ENCODE data around the gene SELENOO. TPM values are rescaled to one million over a fixed set of nuclear protein-coding genes. Genes with fewer than 3 reads are reported as not detected.

SELENOO gene
- total RNA-seq, 2 experiments from 2014 or later, result 26.0 to 26.1 TPM

DNA sequence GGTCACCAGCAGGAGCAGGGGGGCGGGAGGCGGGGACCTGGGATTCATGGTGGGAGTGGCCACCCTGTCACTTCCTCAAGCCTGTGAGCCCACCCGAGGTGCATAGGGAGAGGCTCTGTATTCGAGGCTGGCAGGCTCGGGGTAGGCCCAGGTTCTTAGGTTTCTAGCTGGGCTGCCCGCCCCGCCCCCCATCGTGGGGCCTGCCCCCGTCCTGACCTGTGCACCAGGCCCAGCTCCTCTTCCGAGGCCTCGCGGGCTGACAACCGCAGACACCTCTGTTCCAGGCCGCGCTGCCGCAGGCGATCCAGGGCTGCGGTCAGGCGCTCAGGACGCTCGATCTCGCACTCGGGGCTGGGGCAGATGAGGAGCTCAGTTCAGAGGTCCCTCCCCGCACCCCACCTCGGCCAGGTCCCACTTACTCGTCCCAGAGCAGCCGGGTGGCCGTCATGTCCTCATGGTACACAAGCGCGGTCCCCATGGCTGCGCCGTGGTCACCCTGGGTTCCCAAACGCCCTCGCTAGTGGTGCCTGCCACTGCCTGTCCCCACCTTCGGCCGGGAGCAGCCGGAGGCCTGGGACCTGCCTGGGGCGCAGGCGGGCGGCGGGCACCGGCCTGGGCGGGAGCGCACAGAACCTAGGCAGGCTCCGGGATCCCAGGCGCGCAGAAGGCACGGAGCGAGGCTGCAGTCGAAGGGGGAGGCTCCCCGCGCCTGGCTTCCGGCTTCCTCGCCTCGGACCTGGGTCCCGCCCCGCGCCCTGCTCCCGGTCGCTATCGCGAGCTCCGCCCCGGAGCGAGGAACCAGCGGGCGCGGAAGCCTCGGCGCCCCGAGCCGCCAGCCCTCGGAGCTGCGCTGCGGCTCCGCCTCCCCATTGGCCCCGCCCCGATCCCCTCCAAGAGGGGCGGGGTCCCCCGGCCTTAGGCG is 50.0 kb downstream of the SELENOO start, which contains the start of gene HDAC10:
Gene HDAC10 (minus strand): TSS at position 711 of the 922 bp plus-strand sequence. CDS start 233 bp downstream, at position 478.
- H3K9me3 ChIP-seq (ENCODE audit: control insufficient read depth in 1 of 2, insufficient read depth in 1 of 2, low read length in 2 of 2), result no peaks in the 10 kb centered on the region
- peaks cover 26% of the 10 kb centered on the region for H3K4me1 Mint-ChIP-seq (ENCODE audit: low read depth)
- no peaks in the 10 kb centered on the region for H3K27me3 ChIP-seq (ENCODE audit: control insufficient read depth in 1 of 2, insufficient read depth in 2 of 2, low read length in 2 of 2)
- peak within 1 kb of the TSS; percentile 55 for H3K27ac Mint-ChIP-seq
- ChIA-PET CTCF (interaction anchor here (0.6 to 2.5 kb wide), 5 partner anchors 13 to 370 kb away, joined by 3 to 16 read pairs (median 3); partner anchors contain the start of gene SCO2), POLR2A (interaction anchor here (0.7 to 3.1 kb wide), 14 partner anchors 9 to 377 kb away, joined by 3 to 17 read pairs (median 5); partner anchors contain the start of genes ARSA, LMF2, MAPK12 and NCAPH2)
- DNase-seq (peak; percentile 60 to 91 (median 77)), ATAC-seq (ENCODE audit: poor library complexity) (peak; percentile 79)
- peaks cover 57% of the 10 kb centered on the region for H3K4me1 ChIP-seq (ENCODE audit: insufficient read depth, low read length)
- H3K27ac ChIP-seq (ENCODE audit: low read depth in 1 of 2, low read length in 2 of 2), result peak within 1 kb of the TSS in 1 of 2 donors; percentile 53
- peak within 1 kb of the TSS; percentile 84 for H3K4me3 Mint-ChIP-seq
- H3K36me3 ChIP-seq (ENCODE audit: insufficient read depth, low read length), result peaks cover 27% of the 10 kb centered on the region
- H3K27me3 Mint-ChIP-seq, result no peaks in the 10 kb centered on the region
- peaks cover 12% of the 10 kb centered on the region for H3K36me3 Mint-ChIP-seq (ENCODE audit: low read depth)
- intact Hi-C loops (cut with DNase I, micrococcal nuclease), result loop anchor here in 1 of 2 experiments (5.0 kb wide), 1 partner anchor 246 kb away; no protein-coding TSS in a partner anchor
- TF ChIP-seq, protein P1, sequence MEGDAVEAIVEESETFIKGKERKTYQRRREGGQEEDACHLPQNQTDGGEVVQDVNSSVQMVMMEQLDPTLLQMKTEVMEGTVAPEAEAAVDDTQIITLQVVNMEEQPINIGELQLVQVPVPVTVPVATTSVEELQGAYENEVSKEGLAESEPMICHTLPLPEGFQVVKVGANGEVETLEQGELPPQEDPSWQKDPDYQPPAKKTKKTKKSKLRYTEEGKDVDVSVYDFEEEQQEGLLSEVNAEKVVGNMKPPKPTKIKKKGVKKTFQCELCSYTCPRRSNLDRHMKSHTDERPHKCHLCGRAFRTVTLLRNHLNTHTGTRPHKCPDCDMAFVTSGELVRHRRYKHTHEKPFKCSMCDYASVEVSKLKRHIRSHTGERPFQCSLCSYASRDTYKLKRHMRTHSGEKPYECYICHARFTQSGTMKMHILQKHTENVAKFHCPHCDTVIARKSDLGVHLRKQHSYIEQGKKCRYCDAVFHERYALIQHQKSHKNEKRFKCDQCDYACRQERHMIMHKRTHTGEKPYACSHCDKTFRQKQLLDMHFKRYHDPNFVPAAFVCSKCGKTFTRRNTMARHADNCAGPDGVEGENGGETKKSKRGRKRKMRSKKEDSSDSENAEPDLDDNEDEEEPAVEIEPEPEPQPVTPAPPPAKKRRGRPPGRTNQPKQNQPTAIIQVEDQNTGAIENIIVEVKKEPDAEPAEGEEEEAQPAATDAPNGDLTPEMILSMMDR (IDR thresholded peaks at IDR 0.05), result no peak
- H3K9me3 Mint-ChIP-seq, result no peaks in the 10 kb centered on the region
- H3K4me3 ChIP-seq (ENCODE audit: low read length), result peak within 1 kb of the TSS; percentile 87

DNA sequence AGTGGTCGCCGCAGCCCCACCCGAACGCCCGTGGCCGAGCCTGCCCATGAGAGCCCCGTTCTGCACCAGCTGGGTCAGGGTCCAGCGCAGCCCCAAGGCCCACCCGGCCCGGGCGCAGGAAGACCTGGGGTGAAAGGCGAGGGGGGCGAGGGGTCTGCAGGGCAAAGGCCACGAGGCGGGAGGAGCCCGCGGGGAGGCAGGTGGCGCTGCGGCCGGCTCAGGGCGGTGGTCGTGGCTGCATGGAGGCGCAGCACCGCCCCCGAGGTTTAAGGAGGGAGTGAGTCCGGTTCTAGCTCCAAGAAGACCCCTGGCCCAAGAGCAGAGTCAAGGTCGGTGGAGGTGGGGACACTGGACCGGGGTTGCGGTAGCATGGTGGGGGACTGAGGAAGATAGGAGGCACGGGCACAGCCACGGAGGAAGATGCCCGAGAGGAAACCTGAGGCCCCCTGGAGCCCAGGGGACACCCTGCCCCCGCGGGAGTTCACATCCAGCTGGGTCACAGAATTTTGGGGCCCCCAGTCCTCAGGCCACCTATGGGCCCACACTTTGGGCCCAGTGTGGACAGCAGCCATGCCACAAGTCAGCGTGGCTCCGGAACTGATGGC is 50.8 kb downstream of the SELENOO start:
- Histone ChIP-seq H3K4me3 (ENCODE audit: low read length) (peak overlapping the region; percentile 87), H3K27ac (ENCODE audit: low read depth in 1 of 2, low read length in 2 of 2) (peak overlapping the region in 1 of 2 donors; percentile 13), H3K27me3 (ENCODE audit: control insufficient read depth in 1 of 2, insufficient read depth in 2 of 2, low read length in 2 of 2) (no peaks in the 10 kb centered on the region), H3K9me3 (ENCODE audit: control insufficient read depth in 1 of 2, insufficient read depth in 1 of 2, low read length in 2 of 2) (no peaks in the 10 kb centered on the region), H3K36me3 (ENCODE audit: insufficient read depth, low read length) (peaks cover 19% of the 10 kb centered on the region), H3K4me1 (ENCODE audit: insufficient read depth, low read length) (peaks cover 50% of the 10 kb centered on the region)
- Mint-ChIP-seq H3K27ac (peak overlapping the region; percentile 55), H3K4me1 (ENCODE audit: low read depth) (peaks cover 26% of the 10 kb centered on the region), H3K9me3 (no peaks in the 10 kb centered on the region), H3K36me3 (ENCODE audit: low read depth) (peaks cover 12% of the 10 kb centered on the region), H3K27me3 (no peaks in the 10 kb centered on the region), H3K4me3 (peak overlapping the region; percentile 84)
- ChIA-PET POLR2A (interaction anchor here (1.0 to 3.1 kb wide), 11 partner anchors 9 to 377 kb away, joined by 3 to 17 read pairs (median 5); partner anchors contain the start of genes ARSA, LMF2, NCAPH2 and SCO2), CTCF (interaction anchor here (0.6 to 2.5 kb wide), 6 partner anchors 11 to 369 kb away, joined by 3 to 16 read pairs (median 4); partner anchors contain the start of gene SCO2)
- intact Hi-C loops (cut with DNase I, micrococcal nuclease), result loop anchor here (1.0 to 5.0 kb wide), 5 partner anchors 19 to 247 kb away; partner anchors contain the start of genes DENND6B (in 2 of the 2), MAPK11 (in 1 of the 2) and PPP6R2 (in 1 of the 2)
- peak; percentile 9 for ATAC-seq (ENCODE audit: poor library complexity)
- DNase-seq, result peak in 1 of 14 experiments; percentile 36
- TF ChIP-seq, protein P1 (IDR thresholded peaks at IDR 0.05), result no peak
